ENCODE results near the gene OR7G1.

Gene OR7G1, protein sequence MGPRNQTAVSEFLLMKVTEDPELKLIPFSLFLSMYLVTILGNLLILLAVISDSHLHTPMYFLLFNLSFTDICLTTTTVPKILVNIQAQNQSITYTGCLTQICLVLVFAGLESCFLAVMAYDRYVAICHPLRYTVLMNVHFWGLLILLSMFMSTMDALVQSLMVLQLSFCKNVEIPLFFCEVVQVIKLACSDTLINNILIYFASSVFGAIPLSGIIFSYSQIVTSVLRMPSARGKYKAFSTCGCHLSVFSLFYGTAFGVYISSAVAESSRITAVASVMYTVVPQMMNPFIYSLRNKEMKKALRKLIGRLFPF

GRCh38 chr19:9115307-9115813 is at the start of gene OR7G1:
Gene OR7G1, minus strand, starts transcription at chr19:9115763. Its CDS starts 0 bp downstream, at chr19:9115763.
- no peak for DNase-seq

- no peak for DNase-seq
Measured at GRCh38 chr19:9165261-9165660, 49.7 kb upstream of the OR7G1 start.

GRCh38 chr19:9161427-9161826 is 45.9 kb upstream of the OR7G1 start:
- DNase-seq = no peak

DNA sequence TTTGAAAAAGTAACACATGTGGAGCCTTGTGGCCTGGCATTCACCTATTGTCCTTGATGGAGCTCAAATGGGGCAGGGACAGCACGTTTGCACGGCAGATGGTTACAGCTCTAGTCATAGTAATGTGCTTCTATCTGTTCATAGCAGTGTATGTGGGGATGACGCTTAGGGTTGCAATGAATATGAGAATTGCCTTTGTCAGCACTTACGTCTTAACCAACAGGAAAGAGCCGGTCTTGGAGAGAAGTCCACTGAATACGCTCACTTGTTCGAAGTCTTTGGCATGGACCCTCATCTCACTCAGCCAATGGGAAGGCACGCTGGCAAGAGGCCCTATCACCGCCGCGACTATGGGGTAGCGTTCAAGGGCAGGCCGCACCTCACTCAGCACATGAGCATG is 44.3 kb upstream of the OR7G1 start:
- no peak for DNase-seq

DNA sequence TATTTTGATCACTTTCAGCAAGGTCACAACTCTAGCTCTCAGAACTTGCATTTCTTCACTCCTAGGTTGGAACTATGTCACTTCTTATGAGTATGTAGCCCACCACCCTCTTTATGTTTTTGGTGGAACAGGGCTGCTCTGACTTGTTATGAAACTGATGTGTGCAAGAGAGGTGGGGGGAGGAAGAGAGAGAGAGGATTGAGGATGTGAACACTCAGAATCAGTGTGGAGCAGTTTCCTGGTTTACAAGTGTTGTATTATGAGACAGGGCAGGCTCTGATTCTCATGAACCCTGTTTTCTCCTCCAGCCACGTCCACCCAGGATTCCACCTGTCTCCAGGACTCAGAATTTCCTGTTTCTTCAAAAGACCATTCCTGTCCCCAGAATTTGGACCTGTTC is 40.7 kb upstream of the OR7G1 start:
- no peak for DNase-seq

GRCh38 chr19:9155591-9155990 is 40.0 kb upstream of the OR7G1 start:
- no peak for DNase-seq

DNA sequence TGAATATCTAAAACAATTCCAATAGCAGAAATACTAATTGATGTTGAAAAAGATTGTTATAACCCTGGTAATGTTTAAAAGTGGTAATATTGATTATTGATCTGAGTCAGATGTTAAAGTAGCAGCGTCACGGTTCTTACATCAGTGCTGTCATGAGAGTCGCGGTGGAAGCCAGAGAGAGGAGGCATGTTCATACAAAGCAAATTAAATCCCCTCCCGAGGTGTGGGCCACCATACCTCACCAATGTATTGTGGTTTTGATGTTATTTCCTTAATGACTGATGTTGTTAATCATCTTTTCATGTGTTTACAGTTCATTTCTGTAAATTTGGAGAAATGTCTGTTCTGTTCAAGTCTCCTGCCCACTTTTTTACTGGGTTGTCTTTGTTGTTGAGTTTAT is 35.8 kb upstream of the OR7G1 start:
- no peak for DNase-seq

GRCh38 chr19:9150650-9151049 is 35.1 kb upstream of the OR7G1 start:
- no peak for DNase-seq

DNA sequence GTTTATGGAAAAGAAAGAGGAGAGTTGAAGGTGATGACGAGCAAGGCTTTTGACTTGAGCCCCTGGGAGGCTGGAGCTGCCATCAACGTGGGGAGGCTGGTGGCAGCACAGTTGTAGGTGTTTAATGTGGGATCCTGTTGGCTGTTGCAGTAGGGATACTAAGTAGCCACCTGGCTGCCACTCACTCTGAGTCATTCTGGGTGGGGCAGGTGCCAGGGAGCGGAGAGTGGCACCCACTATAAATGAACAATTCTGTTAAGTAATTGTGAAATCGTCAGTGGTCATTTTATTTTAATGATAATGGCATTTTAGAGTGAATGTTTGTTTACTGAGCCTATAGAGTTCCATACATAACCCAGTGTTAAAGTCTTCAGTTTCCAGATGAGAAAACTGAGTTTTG is 34.4 kb upstream of the OR7G1 start:
- no peak for DNase-seq

- no peak for DNase-seq
Measured at GRCh38 chr19:9148697-9149096, 33.1 kb upstream of the OR7G1 start.

- no peak for DNase-seq
Measured at GRCh38 chr19:9146882-9147281, 31.3 kb upstream of the OR7G1 start.

DNA sequence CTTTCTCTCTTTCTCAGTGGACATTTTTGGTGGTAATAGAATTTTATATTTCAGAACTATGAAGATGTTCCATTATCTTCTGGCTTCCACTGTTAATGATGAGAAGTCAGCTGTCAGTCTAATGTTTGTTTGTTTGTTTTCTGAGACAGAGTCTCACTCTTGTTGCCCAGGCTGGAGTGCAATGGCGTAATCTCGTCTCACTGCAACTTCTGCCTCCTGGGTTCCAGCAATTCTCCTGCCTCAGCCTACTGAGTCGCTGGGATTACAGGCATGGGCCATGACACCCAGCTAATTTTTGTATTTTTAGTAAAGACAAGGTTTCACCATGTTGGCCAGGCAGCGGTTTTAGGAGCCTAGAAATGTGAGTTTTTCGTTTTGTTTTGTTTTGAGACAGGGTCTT is 29.4 kb upstream of the OR7G1 start:
- DNase-seq = no peak

DNA sequence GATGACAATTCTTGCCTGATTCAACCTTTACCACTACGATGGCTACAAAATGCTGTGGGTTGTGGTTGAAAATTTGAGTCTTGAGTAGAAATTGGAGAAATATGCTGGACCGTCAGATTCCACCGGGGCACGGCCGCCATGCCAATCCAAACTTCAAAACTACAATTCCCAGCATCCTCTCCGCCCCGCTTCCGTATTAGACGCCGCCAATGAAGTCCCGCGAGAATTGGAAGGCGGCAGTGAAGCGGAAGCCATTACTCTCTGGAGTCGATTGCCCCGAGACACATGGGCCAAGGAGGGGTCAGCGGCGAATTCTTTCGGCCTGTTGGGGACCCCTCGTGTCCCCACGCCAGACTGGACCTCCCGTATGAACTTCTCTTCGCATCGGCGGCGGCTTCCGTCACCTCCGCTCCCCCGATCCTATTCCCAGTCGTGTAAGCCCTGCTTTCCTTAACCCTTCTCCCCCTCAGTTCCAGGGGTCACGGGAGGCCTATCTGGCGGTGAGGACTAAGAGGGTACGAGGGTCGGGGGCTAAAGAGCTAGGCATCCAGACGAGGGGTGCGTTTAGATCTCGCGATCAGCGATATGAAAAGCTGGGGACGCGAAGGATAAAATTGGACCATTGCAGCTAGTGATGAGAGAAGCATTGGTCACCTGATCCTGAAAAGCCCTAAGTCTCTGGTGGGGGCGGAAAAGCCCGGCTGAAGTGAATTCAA is 24.8 kb upstream of the OR7G1 start, which contains the start of gene ZNF317:
Gene ZNF317, plus strand, starts transcription at position 239 of the 716 bp plus-strand sequence. CDS start 15,620 bp downstream, outside the sequence.
- peak; percentile 90 to 91 for DNase-seq

DNA sequence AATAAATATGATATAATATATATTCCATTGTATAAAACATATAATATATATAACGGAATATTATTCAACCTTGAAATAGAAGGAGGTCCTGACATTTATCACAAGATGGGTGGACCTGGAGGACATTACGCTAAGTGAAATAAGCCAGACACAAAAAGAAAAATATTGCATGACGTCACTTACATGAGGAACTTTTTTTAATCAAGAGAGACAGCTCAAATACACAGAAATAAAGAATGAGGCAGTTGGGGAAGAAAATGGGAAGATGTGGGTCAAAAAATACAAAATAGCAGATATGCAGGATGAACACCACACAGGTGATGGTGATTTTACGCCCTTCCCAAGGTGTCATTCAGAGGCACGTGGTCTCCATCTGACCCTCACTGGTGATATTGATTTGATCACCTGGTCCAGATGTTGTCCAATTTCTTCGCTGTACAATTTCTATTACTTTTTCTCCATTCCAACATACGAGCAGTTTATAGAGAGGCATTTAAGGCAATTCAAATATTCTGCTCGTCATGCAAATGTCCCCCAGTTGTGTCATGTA is 24.1 kb upstream of the OR7G1 start:
- no peak for DNase-seq

DNA sequence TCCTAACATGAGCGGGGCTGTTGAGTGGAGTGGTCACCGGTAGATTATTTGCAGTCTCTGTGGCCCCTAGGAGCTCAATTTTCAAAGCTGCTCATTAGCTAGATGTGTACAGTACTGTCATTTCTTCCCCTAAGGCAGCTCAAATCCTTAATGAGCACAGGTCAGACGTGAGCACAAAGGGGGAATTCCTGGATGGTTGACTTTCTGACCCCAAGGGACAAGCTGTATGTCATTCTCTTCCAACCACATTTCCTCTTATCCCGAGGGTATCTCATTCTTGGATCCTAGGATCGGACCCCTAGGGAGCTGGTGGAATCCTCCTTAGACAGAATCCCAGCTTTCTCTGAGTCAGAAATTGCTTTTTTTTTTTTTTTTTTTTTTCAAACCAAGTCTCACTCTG is 16.9 kb upstream of the OR7G1 start:
- no peak for DNase-seq

GRCh38 chr19:9130965-9131364 is 15.4 kb upstream of the OR7G1 start:
- no peak for DNase-seq

- DNase-seq = no peak
Measured at GRCh38 chr19:9128171-9128570, 12.6 kb upstream of the OR7G1 start.

- DNase-seq = no peak
Measured at GRCh38 chr19:9126900-9127405, 11.4 kb upstream of the OR7G1 start, which contains the start of gene OR7G3. Gene OR7G3, minus strand, starts transcription at chr19:9126950. Its CDS starts 0 bp downstream, at chr19:9126950.

- no peak for DNase-seq
Measured at GRCh38 chr19:9116547-9116946, 984 bp upstream of the OR7G1 start.

DNA sequence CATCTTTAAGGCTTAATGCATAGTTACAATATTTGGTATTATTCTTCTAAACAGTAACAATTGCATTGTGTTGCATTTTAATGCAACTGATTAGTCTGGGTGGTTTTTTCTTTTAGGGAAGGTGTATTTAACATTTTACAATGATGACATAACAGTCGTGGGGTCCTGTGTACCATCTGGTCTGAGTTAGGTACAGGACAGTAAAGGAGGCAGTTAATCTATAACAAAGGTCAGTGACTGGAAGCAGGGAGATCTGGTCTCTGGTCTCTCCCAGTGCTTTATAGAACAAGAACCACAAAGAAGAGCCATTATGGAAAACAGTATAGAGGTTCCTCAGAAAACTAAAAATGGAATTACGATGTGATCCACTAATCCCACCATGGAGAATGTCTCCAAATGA is 5.6 kb downstream of the OR7G1 start:
- DNase-seq = no peak

DNA sequence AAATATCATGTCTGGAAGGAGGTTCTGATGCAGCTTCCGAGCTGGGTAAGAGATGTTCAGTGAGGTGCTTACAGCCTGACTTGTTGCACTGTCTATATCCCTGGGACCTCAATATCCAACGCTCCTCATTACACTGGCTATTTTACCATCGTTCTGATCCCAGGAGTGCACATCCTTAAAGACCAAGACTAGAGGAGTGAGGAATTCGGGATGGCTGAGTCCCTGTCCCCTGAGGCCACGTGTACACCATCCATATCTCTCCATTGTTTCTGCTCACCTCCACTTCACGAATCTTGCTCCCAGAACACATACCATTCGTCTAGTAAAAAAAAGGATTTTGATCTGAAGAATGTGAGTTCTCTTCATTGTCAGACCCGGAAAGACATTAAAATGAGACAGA is 8.2 kb downstream of the OR7G1 start, which contains the start of gene OR7G2:
Gene OR7G2, minus strand, starts transcription at position 101 of the 400 bp plus-strand sequence. CDS start 4,232 bp downstream, outside the sequence.
- no peak for DNase-seq

GRCh38 chr19:9086761-9087160 is 28.8 kb downstream of the OR7G1 start, which contains the start of gene OR1M1:
Gene OR1M1, plus strand, starts transcription at chr19:9087061. Its CDS starts 6,184 bp downstream, at chr19:9093245.
- no peak for DNase-seq

DNA sequence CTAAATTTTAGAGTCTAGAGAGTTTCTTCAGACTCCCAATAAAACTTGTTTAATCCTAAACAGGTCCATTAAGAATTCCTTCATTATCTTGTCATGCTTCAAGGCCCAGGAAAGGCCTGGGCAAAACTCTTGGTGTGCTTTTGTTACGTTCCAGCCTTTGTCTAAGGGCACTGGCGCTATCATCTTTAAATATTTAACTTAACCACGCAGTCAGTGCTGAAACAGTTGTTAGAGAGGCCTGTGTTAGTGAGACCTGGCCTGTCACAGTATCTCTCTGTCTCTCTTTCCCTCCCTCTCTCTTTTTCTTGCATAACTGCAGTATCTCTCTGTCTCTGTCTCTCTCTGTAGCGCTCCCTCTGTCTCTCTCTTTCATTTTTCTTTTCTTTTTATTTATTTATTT is 36.9 kb downstream of the OR7G1 start:
- DNase-seq = no peak

Measured in activated T-cell treated with anti-CD3 and anti-CD28 coated beads, Interleukin-2, amount 50 U/mL, for 48 hours (primary cell).